Transverse colon (tissue), 4 donors: ENCODE results near the gene SHLD1. TPM values are rescaled to one million over a fixed set of nuclear protein-coding genes. Genes with fewer than 3 reads are reported as not detected.
A peak's percentile ranks its signal among the peaks of the same experiment; 100 is the strongest.

ENCODE experiments used
- DNase-seq: peaks from one replicate; pipeline ENCODE4 v3.0.0-alpha.2; 2019
- H3K27ac ChIP-seq, 4 donors: fragments of 200-600 bp; sonication (generic); 2 replicates each; pipeline ENCODE4 v1.5.1; 2016 to 2018; ENCODE audit warnings: inconsistent platforms in 4 of 4
- H3K27me3 ChIP-seq: fragments of 200-600 bp; sonication (generic); 2 replicates; pipeline ENCODE4 v1.5.1; 2017; ENCODE audit warnings: inconsistent platforms
- H3K36me3 ChIP-seq, 4 donors: fragments of 200-600 bp; sonication (generic); 2 replicates each; pipeline ENCODE4 v1.5.1; 2017 to 2019; ENCODE audit warnings: inconsistent platforms in 4 of 4
- H3K4me1 ChIP-seq, 4 donors: fragments of 200-600 bp; sonication (generic); 2 replicates each; pipeline ENCODE4 v1.5.1; 2017 to 2020; ENCODE audit warnings: inconsistent platforms in 4 of 4
- H3K4me3 ChIP-seq, 4 donors: fragments of 200-600 bp; sonication (generic); 1 replicate in 1 of 4; 2 replicates in 3 of 4; pipeline versions ENCODE4 v1.5.1 to v1.6.1; 2017 to 2019; ENCODE audit warnings: inconsistent platforms in 4 of 4
- H3K9me3 ChIP-seq, 2 donors: fragments of 200-600 bp; sonication (generic); 2 replicates each; pipeline ENCODE4 v1.5.1; 2017 to 2019; ENCODE audit warnings: inconsistent platforms in 2 of 2
- EP300 ChIP-seq: sonication (generic); formaldehyde crosslinking; IDR thresholded peaks from one replicate; pipeline ENCODE4 v1.6.1; 2017; ENCODE audit warnings: antibody characterized with exemption, low read depth
- POLR2A ChIP-seq: fragments of 450-650 bp; IDR thresholded peaks from one replicate; pipeline ENCODE4 v1.6.1; 2016; ENCODE audit warnings: antibody characterized with exemption, mild to moderate bottlenecking, moderate library complexity
- POLR2AphosphoS5 ChIP-seq, 3 donors: sonication (generic); formaldehyde crosslinking; IDR thresholded peaks; one replicate each; pipeline ENCODE4 v1.6.1; 2016; ENCODE audit warnings: antibody characterized with exemption in 3 of 3
- WGBS, 2 donors: methylation state at CpG; one replicate each; pipeline ENCODE4 v1.1.5; 2018; ENCODE audit warnings: low coverage in 1 of 2; 5-methylcytosine and 5-hydroxymethylcytosine counted together
- in situ Hi-C, 4 donors: fragments of 200-750 bp; cut with MboI; loops; one replicate each; pipeline versions ENCODE4 v1.15.0 to v1.15.1; 2017; ENCODE audit warnings: low sequenced_read_pairs in 3 of 4, low pct_ligation_motif_present in 1 of 4, low pct_unique_long_range_greater_than_20kb in 1 of 4
- intact Hi-C: fragments of 100-400 bp; cut with DNase I; formaldehyde crosslinking; loops from one replicate; pipeline ENCODE4 v1.15.1; 2023; ENCODE audit warnings: low total_unique reads
- total RNA-seq, 4 donors: library from RNA; depleted of rRNA; stranded (reverse); fragments of >200 nt; gene quantifications; one replicate each; pipeline ENCODE4 v1.1.0, GENCODE V29; 2016
- TF ChIP-seq, protein P1 (sequence below), 5 experiments: fragments of 200-600 bp in 3 of 5; fragments of 450-650 bp in 2 of 5; sonication (generic) in 3 of 5; IDR thresholded peaks; 1 replicate in 2 of 5; 2 replicates in 3 of 5; pipeline ENCODE4 v1.5.1; 2016 to 2017; ENCODE audit warnings: antibody characterized with exemption in 5 of 5, inconsistent platforms in 3 of 5, mild to moderate bottlenecking in 2 of 5, moderate library complexity in 1 of 5

SHLD1 gene
- total RNA-seq, 4 donors from 2014 or later, result 3.0 to 43.8 (median 6.8) TPM; not detected in 1

DNA sequence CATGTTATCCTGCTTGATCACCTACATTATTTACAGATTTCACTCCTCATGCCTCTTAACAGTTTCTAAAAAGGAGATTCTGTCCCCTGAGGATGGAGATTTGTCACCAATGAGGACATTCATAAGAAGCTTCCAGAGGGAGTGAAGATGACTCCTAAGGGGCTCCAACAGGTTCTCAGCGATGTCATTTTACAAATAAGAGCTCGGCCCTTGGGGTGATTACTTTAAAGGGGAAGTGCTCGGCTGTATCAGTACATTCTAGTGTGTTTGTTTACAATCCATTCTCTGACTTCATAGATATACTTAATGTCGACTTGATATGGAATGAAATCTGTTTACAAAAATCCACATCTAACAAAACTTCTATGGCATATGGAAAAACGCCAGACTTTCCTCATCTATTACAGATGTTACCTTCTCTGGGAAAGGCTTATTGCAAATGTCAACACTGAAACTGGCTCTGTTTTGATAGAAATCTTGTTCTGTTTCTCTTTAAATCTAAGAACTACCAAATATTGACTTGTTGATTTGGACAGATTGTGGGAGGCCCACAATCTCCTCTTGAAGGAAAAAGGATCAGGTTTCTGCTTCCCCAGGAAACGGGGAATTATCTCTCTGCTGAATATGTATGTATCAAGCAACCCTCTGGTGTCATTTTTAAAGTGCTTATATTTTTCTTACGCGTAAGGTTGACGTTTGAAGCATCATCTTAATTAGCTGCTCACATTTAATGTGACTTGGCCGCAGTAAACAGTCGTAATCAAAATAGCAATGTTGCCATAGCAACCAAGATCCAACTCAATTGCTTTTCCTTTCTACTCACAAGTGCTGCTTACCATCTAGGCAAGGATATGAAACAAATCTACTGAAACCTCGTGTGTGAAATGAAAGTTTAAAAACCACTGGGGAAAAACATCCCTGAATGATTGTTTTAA, 95.7 kb downstream of the SHLD1 start:
- 51 to 53% methylated on average over 5 to 12 of the region's 12 CpGs for WGBS, 2 donors
- Histone ChIP-seq H3K27ac (peak overlapping the region in 2 of 4 donors; percentile 12 to 16), H3K9me3 (no peaks in the 10 kb centered on the region), H3K4me1 (peaks cover 0 to 11% (median 0%) of the 10 kb centered on the region in 4 donors), H3K27me3 (no peaks in the 10 kb centered on the region), H3K36me3 (no peaks in the 10 kb centered on the region), H3K4me3 (no peak overlapping the region)
- in situ Hi-C loops, result no loop called here
- TF ChIP-seq POLR2AphosphoS5 (IDR thresholded peaks at IDR 0.05), result no peak
- no peak for TF ChIP-seq EP300
- TF ChIP-seq, protein P1, sequence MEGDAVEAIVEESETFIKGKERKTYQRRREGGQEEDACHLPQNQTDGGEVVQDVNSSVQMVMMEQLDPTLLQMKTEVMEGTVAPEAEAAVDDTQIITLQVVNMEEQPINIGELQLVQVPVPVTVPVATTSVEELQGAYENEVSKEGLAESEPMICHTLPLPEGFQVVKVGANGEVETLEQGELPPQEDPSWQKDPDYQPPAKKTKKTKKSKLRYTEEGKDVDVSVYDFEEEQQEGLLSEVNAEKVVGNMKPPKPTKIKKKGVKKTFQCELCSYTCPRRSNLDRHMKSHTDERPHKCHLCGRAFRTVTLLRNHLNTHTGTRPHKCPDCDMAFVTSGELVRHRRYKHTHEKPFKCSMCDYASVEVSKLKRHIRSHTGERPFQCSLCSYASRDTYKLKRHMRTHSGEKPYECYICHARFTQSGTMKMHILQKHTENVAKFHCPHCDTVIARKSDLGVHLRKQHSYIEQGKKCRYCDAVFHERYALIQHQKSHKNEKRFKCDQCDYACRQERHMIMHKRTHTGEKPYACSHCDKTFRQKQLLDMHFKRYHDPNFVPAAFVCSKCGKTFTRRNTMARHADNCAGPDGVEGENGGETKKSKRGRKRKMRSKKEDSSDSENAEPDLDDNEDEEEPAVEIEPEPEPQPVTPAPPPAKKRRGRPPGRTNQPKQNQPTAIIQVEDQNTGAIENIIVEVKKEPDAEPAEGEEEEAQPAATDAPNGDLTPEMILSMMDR (IDR thresholded peaks at IDR 0.05), result no peak
- TF ChIP-seq POLR2A, result no peak
- DNase-seq, result no peak
- intact Hi-C loops, result no loop called here

DNA sequence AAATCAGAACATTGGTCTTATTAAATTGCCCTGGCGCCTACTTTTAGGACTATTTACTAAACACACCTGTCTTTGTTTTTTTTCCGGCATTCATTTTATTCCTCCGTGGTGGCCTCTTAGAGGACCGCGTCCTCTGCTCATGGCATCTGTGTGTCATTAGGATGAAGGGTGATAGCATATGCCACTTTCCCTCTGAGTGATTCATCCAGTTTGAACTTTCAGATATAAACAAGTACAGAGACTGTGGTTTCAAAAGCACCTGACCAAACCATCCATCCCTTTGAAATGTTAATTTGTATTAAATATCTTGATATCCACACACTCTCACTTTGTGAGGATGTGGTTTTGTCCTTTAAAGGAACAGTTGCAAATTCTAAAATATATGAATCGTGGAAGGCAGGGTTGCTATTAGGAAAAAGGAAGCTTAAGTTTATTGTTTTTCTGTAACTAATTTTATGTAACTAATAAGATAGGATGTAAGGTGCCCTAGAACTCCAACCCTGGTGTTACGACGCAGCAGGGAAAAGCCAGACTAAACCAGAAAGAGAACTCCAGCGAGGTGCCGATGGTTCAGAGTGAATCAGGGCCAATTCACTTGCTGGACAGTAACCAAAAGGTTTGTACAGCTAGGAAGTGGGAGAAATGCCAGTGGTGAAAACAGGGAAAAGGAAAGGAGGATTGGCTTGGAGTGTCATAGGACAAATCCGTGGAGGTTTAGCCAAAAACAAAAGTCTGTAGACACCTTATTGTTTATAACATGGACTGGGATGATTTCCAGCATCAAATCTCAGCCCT, 98.7 kb downstream of the SHLD1 start:
- WGBS, 2 donors, result 70 to 72% methylated on average over 8 to 11 of the region's 11 CpGs
- no peak overlapping the region for H3K27ac ChIP-seq

DNA sequence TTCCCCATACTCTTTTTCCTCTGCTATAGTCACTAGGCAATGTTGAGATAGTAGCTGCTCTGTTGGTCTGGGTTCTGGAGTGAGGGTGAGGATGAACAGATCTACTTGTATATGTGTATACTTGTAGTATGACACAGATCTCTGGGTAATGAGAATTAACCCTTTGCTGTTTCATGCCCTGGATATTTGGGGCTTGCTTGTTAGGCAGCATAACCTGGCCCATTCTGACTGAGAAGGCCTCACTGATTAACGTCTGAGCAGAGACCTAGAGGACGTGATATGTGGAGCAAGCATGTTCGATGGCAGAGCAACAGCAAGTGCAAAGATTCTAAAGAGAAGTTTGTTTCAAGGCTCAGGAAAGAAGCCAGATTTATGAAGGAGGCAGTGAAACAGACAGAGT, 105.7 kb downstream of the SHLD1 start:
- DNase-seq, result no peak
- intact Hi-C loops, result no loop called here
- no peaks in the 10 kb centered on the region for H3K27me3 ChIP-seq
- H3K9me3 ChIP-seq, result no peaks in the 10 kb centered on the region
- H3K27ac ChIP-seq, result no peak overlapping the region
- whole genome bisulfite sequencing, 2 donors, result 97% methylated on average over 3 of the region's 3 CpGs; no CpG with 5 or more reads in 1 of the 2 donors
- TF ChIP-seq EP300 (no peak), POLR2AphosphoS5 (IDR thresholded peaks at IDR 0.05) (no peak), POLR2A (no peak)
- TF ChIP-seq, protein P1 (IDR thresholded peaks at IDR 0.05), result no peak
- in situ Hi-C loops, result no loop called here
- H3K36me3 ChIP-seq, result no peaks in the 10 kb centered on the region
- H3K4me1 ChIP-seq, result no peaks in the 10 kb centered on the region
- no peak overlapping the region for H3K4me3 ChIP-seq

More for the DNA sequence above, 98.7 kb downstream of the SHLD1 start:
- H3K9me3 ChIP-seq, result no peaks in the 10 kb centered on the region
- TF ChIP-seq POLR2A, result no peak
- TF ChIP-seq EP300, result no peak
- no peak for TF ChIP-seq POLR2AphosphoS5 (IDR thresholded peaks at IDR 0.05)
- TF ChIP-seq, protein P1 (IDR thresholded peaks at IDR 0.05), result no peak
- intact Hi-C loops, result no loop called here
- no peaks in the 10 kb centered on the region for H3K36me3 ChIP-seq
- DNase-seq, result no peak
- H3K27me3 ChIP-seq, result no peaks in the 10 kb centered on the region
- peaks cover 0 to 5% (median 0%) of the 10 kb centered on the region in 4 donors for H3K4me1 ChIP-seq
- in situ Hi-C loops, result no loop called here
- no peak overlapping the region for H3K4me3 ChIP-seq

DNA sequence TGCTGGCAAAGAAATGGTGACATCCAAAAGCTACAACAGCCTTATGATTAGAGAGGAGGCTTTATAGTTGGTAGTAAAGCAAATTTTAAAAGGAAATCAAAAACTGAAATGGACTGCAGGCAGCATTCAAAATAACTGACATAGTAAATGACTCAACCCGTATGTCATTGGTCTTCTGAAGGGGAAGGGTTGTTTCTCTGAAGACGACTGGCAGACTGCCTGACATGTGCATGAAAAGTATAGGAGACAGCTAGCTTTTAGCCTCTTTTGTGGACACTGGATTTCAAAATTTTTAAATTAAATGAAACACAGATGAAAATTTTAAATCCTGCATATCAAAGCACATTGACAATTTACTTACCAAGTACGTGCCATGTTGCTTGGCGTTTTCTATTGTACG, 109.4 kb downstream of the SHLD1 start:
- no peak for TF ChIP-seq EP300
- TF ChIP-seq POLR2AphosphoS5 (IDR thresholded peaks at IDR 0.05), result no peak
- TF ChIP-seq, protein P1 (IDR thresholded peaks at IDR 0.05), result no peak
- TF ChIP-seq POLR2A, result no peak
- no peaks in the 10 kb centered on the region for H3K27me3 ChIP-seq
- 85 to 88% methylated on average over 5 of the region's 5 CpGs for WGBS, 2 donors
- intact Hi-C loops (no loop called here), in situ Hi-C loops (no loop called here)
- no peaks in the 10 kb centered on the region for H3K36me3 ChIP-seq
- H3K27ac ChIP-seq, result no peak overlapping the region
- no peaks in the 10 kb centered on the region for H3K9me3 ChIP-seq
- no peak overlapping the region for H3K4me3 ChIP-seq
- DNase-seq, result no peak
- no peaks in the 10 kb centered on the region for H3K4me1 ChIP-seq
